ENCODE results near the gene USB1.

- TF ChIP-seq GATA3 (IDR thresholded peaks at IDR 0.05; ENCODE audit: low read depth, low read length) = no peak
- TF ChIP-seq GATA2 (IDR thresholded peaks at IDR 0.05; ENCODE audit: low read depth, low read length) = no peak
These were observed 15.7 kb upstream of the USB1 start for GRCh38 chr16:57985204-57986181.

Measured in SH-SY5Y (cell line).